CD4-positive, alpha-beta T cell (primary cell): ENCODE measurements around the gene MAP3K6. TPM values are rescaled to one million over a fixed set of nuclear protein-coding genes. Genes with fewer than 3 reads are reported as not detected.

Experiments used
- ATAC-seq: fragments of 200-7000 bp; cut with Tn5 transposase; one replicate; pipeline ENCODE4 v1.10.0; 2022; ENCODE audit warnings: mild to moderate bottlenecking; ENCODE audit not compliant: poor library complexity
- CTCF ChIA-PET: fragments of 350-600 bp; sonication (Branson Sonifier 250); formaldehyde crosslinking; loops from one replicate; lab custom pipeline; 2021; ENCODE audit warnings: antibody characterized with exemption, inconsistent platforms; lab: Charles Lee
- POLR2A ChIA-PET: fragments of 350-600 bp; sonication (Branson Sonifier 250); formaldehyde crosslinking; loops from one replicate; lab custom pipeline; 2021; ENCODE audit warnings: antibody characterized with exemption, inconsistent platforms; lab: Charles Lee
- DNase-seq, 14 experiments: peaks; one replicate each; pipeline ENCODE4 v3.0.0-alpha.2; 2013 to 2020; ENCODE audit warnings: mixed read lengths in 2 of 14
- H3K27ac ChIP-seq, 2 donors: one replicate each; pipeline versions ENCODE4 v1.5.1 to v1.7.0; 2013; ENCODE audit warnings: low read length in 2 of 2, low read depth in 1 of 2, mild to moderate bottlenecking in 1 of 2
- H3K27me3 ChIP-seq, 2 experiments: 1 replicate in 1 of 2; 2 replicates in 1 of 2; pipeline versions ENCODE4 v1.6.1 to v1.7.0; 2013; ENCODE audit warnings: low read length in 2 of 2, control low read depth in 1 of 2, mild to moderate bottlenecking in 1 of 2, moderate library complexity in 1 of 2; ENCODE audit not compliant: insufficient read depth in 2 of 2, control insufficient read depth in 1 of 2
- H3K36me3 ChIP-seq: one replicate; pipeline ENCODE4 v1.6.1; 2013; ENCODE audit warnings: low read length, control low read depth; ENCODE audit not compliant: insufficient read depth
- H3K4me1 ChIP-seq: one replicate; pipeline ENCODE4 v1.6.1; 2013; ENCODE audit warnings: low read length, control low read depth; ENCODE audit not compliant: insufficient read depth
- H3K4me3 ChIP-seq: one replicate; pipeline ENCODE4 v1.5.1; 2013; ENCODE audit warnings: mild to moderate bottlenecking, low read length, moderate library complexity
- H3K9me3 ChIP-seq, 2 experiments: 1 replicate in 1 of 2; 2 replicates in 1 of 2; pipeline versions ENCODE4 v1.6.1 to v1.7.0; 2013; ENCODE audit warnings: low read length in 2 of 2, mild to moderate bottlenecking in 2 of 2, control low read depth in 1 of 2, moderate library complexity in 1 of 2; ENCODE audit not compliant: control insufficient read depth in 1 of 2, insufficient read depth in 1 of 2
- H3K27ac Mint-ChIP-seq: one replicate; pipeline ENCODE4 v1.8.0; 2020; ENCODE audit warnings: mixed read lengths
- H3K27me3 Mint-ChIP-seq: one replicate; pipeline ENCODE4 v1.8.0; 2021; ENCODE audit warnings: mixed read lengths
- H3K36me3 Mint-ChIP-seq: one replicate; pipeline ENCODE4 v1.8.0; 2021; ENCODE audit warnings: low read depth, mixed read lengths
- H3K4me1 Mint-ChIP-seq: one replicate; pipeline ENCODE4 v1.8.0; 2021; ENCODE audit warnings: low read depth, mixed read lengths
- H3K4me3 Mint-ChIP-seq: one replicate; pipeline ENCODE4 v1.8.0; 2020; ENCODE audit warnings: mild to moderate bottlenecking, mixed read lengths
- H3K9me3 Mint-ChIP-seq: one replicate; pipeline ENCODE4 v1.8.0; 2020; ENCODE audit warnings: mixed read lengths
- intact Hi-C, 2 experiments: fragments of 100-400 bp; cut with DNase I in 1 of 2; cut with micrococcal nuclease in 1 of 2; formaldehyde crosslinking; loops; one replicate each; pipeline versions ENCODE4 v1.15.1 to v1.9.0; 2023 to 2025; cut with DNase I, micrococcal nuclease
- total RNA-seq, 174 experiments: library from RNA in 2 of 174; stranded (reverse) in 2 of 174; gene quantifications; one replicate each; pipeline ENCODE4 v1.2.3 and lab custom pipeline; 2021 to 2026
- TF ChIP-seq, protein P1 (sequence below): fragments of 200-600 bp; IDR thresholded peaks from one replicate; pipeline ENCODE4 v1.8.0; 2022; ENCODE audit warnings: antibody characterized with exemption, mild to moderate bottlenecking

MAP3K6 gene
- total RNA-seq, 2 experiments from 2014 or later, result 8.5 to 8.8 TPM

DNA sequence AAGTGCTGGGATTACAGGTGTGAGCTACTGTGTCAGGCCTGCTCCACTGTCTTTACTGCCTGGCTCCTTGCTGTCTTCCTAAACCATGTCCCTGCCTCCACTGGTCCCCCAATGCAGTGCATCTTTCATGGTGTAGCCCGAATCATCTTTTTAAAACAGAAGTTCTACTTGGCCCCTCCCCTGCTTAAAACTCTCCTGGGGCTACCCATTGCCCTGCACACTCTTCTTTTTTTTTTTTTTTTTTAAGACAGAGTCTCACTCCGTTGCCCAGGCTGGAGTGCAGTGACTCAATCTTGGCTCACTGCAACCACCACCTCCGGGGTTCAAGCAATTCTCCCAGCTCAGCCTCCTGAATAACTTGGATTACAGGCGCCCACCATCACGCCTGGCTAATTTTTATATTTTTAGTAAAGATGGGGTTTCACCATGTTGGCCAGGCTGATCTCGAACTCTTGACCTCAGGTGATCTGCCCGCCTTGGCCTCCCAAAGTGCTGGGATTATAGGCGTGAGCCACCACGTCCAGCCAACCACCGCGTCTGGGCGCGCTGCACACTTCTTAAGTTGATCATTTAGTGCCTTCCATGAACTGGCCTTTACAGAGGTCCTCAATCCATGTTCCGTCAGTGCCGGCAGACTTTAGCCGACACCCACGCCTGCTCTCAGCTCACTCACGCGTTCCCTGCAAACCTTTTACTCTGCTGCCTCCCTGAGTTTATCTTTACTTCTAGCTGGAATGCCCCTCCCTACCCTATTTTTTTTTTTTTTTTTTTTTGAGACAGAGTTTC lies 5.5 kb upstream of the MAP3K6 start:
- Mint-ChIP-seq H3K4me1 (peaks cover 19% of the 10 kb centered on the region), H3K27me3 (no peaks in the 10 kb centered on the region), H3K27ac (no peak overlapping the region), H3K36me3 (no peaks in the 10 kb centered on the region), H3K4me3 (no peak overlapping the region), H3K9me3 (no peaks in the 10 kb centered on the region)
- intact Hi-C loops, result no loop called here
- H3K36me3 ChIP-seq, result no peaks in the 10 kb centered on the region
- CTCF ChIA-PET, result interaction anchor here (0.5 to 1.3 kb wide), 3 partner anchors 14 to 39 kb away, joined by 3 read pairs; no protein-coding TSS in a partner anchor
- no peak overlapping the region for H3K27ac ChIP-seq
- POLR2A ChIA-PET, result interaction anchor here (0.6 kb wide), 1 partner anchor 301 kb away, joined by 3 read pairs; no protein-coding TSS in a partner anchor
- H3K4me3 ChIP-seq, result no peak overlapping the region
- no peak for DNase-seq
- ATAC-seq, result no peak
- TF ChIP-seq, protein P1, sequence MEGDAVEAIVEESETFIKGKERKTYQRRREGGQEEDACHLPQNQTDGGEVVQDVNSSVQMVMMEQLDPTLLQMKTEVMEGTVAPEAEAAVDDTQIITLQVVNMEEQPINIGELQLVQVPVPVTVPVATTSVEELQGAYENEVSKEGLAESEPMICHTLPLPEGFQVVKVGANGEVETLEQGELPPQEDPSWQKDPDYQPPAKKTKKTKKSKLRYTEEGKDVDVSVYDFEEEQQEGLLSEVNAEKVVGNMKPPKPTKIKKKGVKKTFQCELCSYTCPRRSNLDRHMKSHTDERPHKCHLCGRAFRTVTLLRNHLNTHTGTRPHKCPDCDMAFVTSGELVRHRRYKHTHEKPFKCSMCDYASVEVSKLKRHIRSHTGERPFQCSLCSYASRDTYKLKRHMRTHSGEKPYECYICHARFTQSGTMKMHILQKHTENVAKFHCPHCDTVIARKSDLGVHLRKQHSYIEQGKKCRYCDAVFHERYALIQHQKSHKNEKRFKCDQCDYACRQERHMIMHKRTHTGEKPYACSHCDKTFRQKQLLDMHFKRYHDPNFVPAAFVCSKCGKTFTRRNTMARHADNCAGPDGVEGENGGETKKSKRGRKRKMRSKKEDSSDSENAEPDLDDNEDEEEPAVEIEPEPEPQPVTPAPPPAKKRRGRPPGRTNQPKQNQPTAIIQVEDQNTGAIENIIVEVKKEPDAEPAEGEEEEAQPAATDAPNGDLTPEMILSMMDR, result no peak
- H3K9me3 ChIP-seq, result no peaks in the 10 kb centered on the region
- peaks cover 17% of the 10 kb centered on the region for H3K4me1 ChIP-seq
- no peaks in the 10 kb centered on the region for H3K27me3 ChIP-seq

DNA sequence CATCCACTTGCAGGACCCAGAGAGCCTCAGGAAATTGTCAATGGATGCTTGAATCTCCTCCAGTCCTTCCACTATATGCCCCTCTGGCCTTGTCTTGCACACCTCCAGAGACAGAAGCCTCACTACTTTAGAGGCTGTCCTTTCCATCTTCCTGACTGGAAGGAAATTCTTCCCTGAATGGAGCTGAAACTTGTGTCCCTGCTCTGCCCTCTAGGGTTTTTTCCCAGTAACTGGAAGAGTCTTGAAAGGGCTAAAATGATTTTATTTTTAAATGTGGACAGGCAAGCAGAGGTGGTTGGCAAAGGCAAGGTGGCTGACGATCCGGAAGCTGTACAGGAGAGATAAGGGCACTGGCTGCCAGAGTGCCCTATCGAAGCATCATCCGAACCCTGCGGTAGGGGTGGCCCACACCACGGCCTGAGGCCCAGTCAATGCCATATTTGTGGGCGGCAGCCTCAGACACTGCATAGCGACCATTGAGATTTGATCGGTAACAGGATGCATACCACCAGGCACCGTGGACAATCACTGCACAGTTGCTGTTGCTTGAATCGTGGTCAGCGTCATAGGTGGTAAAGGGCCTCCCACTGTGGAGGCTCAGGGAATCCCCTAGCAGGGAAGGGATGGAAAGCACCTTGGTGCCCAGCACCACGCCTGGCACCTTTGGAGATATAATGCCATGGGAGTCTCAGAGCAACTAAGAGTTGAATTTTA lies 2.3 kb upstream of the MAP3K6 start:
- POLR2A ChIA-PET, result interaction anchor here (0.7 to 1.6 kb wide), 2 partner anchors 10 to 27 kb away, joined by 3 read pairs; partner anchors contain the start of gene SYTL1
- intact Hi-C loops, result loop anchor here in 1 of 2 experiments (5.0 kb wide), 1 partner anchor 47 kb away; the partner anchor contains the start of gene TMEM222
- DNase-seq (peak in 2 of 14 experiments; percentile 55 to 62), ATAC-seq (no peak)
- Mint-ChIP-seq H3K27me3 (no peaks in the 10 kb centered on the region), H3K4me3 (peak overlapping the region; percentile 23), H3K9me3 (no peaks in the 10 kb centered on the region), H3K36me3 (no peaks in the 10 kb centered on the region), H3K27ac (peak overlapping the region; percentile 44), H3K4me1 (peaks cover 38% of the 10 kb centered on the region)
- H3K27ac ChIP-seq, result no peak overlapping the region
- H3K4me3 ChIP-seq, result no peak overlapping the region
- H3K27me3 ChIP-seq, result no peaks in the 10 kb centered on the region
- TF ChIP-seq, protein P1, result no peak
- peaks cover 43% of the 10 kb centered on the region for H3K4me1 ChIP-seq
- H3K36me3 ChIP-seq, result no peaks in the 10 kb centered on the region
- CTCF ChIA-PET, result interaction anchor here (1.2 kb wide), 2 partner anchors 19 to 36 kb away, joined by 3 read pairs; no protein-coding TSS in a partner anchor
- H3K9me3 ChIP-seq, result no peaks in the 10 kb centered on the region

DNA sequence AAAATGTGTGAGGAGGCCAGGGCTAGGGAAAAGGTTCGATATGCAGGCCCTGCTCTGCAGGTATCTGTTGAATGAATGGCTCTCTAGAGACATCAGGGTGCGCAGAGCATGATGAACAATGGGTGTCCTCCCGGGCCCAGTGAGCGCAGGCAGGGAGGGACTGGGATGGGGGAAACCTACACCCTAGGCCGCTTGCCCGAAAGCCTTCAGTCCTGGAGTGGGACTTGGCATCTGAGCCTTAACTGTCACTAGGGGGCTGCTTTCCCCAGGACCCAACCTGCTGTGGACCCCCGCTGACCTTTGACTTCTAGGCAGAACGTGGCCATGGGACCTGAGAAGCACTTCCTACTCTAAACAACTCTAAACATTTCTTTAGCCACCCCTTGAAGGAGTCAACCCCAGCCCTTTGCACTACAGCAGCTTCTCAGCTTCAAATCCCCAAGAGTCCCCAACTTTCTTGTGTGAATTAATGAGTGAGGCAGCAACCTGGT lies 444 bp upstream of the MAP3K6 start:
- ATAC-seq (no peak), DNase-seq (no peak)
- Histone ChIP-seq H3K9me3 (no peaks in the 10 kb centered on the region), H3K27ac (no peak overlapping the region), H3K27me3 (no peaks in the 10 kb centered on the region), H3K36me3 (no peaks in the 10 kb centered on the region), H3K4me1 (peaks cover 43% of the 10 kb centered on the region), H3K4me3 (no peak overlapping the region)
- TF ChIP-seq, protein P1, result no peak
- intact Hi-C loops, result loop anchor here in 1 of 2 experiments (5.0 kb wide), 1 partner anchor 45 kb away; the partner anchor contains the start of gene TMEM222
- Mint-ChIP-seq H3K36me3 (no peaks in the 10 kb centered on the region), H3K4me3 (peak overlapping the region; percentile 75), H3K27me3 (no peaks in the 10 kb centered on the region), H3K9me3 (no peaks in the 10 kb centered on the region), H3K4me1 (peaks cover 46% of the 10 kb centered on the region), H3K27ac (peak overlapping the region; percentile 5)
- ChIA-PET POLR2A (interaction anchor here (1.5 to 2.5 kb wide), 4 partner anchors 10 to 239 kb away, joined by 3 to 30 read pairs (median 5); partner anchors contain the start of gene SYTL1), CTCF (interaction anchor here (0.6 to 3.3 kb wide), 13 partner anchors 10 to 866 kb away, joined by 3 to 33 read pairs (median 4); partner anchors contain the start of gene AHDC1)
